SK-N-SH (cell line): ENCODE data around the gene SPRN. TPM values are rescaled to one million over a fixed set of nuclear protein-coding genes. Genes with fewer than 3 reads are reported as not detected.

ENCODE experiments used
- CTCF ChIA-PET: fragments of 300-600, 350-600 bp; formaldehyde crosslinking; extraction: SDS; loops from one replicate; lab custom pipeline; 2021; lab: Yijun Ruan, JAX
- POLR2A ChIA-PET: fragments of 350-600 bp; sonication (Branson Sonifier 250); formaldehyde crosslinking; extraction: SDS; loops from one replicate; lab custom pipeline; 2020; ENCODE audit warnings: antibody characterized with exemption, inconsistent platforms; lab: Yijun Ruan, JAX
- DNase-seq: peaks from one replicate; pipeline ENCODE4 v3.0.0; 2012
- H2AFZ ChIP-seq: fragments of 200-600 bp; sonication (generic); 2 replicates; pipeline ENCODE4 v1.8.1; 2016; ENCODE audit warnings: antibody characterized with exemption, mild to moderate bottlenecking, low read depth
- H3F3A ChIP-seq: fragments of 200-600 bp; sonication (generic); replicated peaks from 2 replicates; pipeline ENCODE3; 2016; ENCODE audit warnings: antibody characterized with exemption, mild to moderate bottlenecking; ENCODE audit not compliant: insufficient read depth
- H3K27ac ChIP-seq, 2 experiments: fragments of 200-500 bp in 1 of 2; fragments of 200-600 bp in 1 of 2; sonication (Bioruptor generic) in 1 of 2; sonication (generic), shearing (Covaris generic) in 1 of 2; 2 replicates each; pipeline versions ENCODE4 v1.5.1 to v1.6.1; 2014 to 2016; ENCODE audit warnings: low read depth in 2 of 2, inconsistent platforms in 1 of 2, low read length in 1 of 2, mild to moderate bottlenecking in 1 of 2, mixed read lengths in 1 of 2
- H3K27me3 ChIP-seq: fragments of 200-600 bp; sonication (generic), shearing (Covaris generic); 2 replicates; pipeline ENCODE4 v1.6.1; 2016; ENCODE audit warnings: mixed run types; ENCODE audit not compliant: insufficient read depth
- H3K36me3 ChIP-seq, 2 experiments: fragments of 200-500 bp in 1 of 2; fragments of 200-600 bp in 1 of 2; sonication (Bioruptor generic) in 1 of 2; sonication (generic) in 1 of 2; replicated peaks in 1 of 2; 2 replicates each; pipeline versions ENCODE3 to v1.5.1; 2014 to 2016; ENCODE audit warnings: low read length in 1 of 2, mild to moderate bottlenecking in 1 of 2; ENCODE audit not compliant: insufficient read depth in 2 of 2, control insufficient read depth in 1 of 2
- H3K4me1 ChIP-seq, 2 experiments: fragments of 200-500 bp in 1 of 2; fragments of 200-600 bp in 1 of 2; sonication (Bioruptor generic) in 1 of 2; sonication (generic), shearing (Covaris generic) in 1 of 2; 2 replicates each; pipeline versions ENCODE4 v1.5.1 to v1.6.1; 2014 to 2016; ENCODE audit warnings: low read depth in 1 of 2, low read length in 1 of 2, mixed run types in 1 of 2; ENCODE audit not compliant: insufficient read depth in 2 of 2, control insufficient read depth in 1 of 2
- H3K4me2 ChIP-seq: fragments of 200-600 bp; sonication (generic), shearing (Covaris generic); 2 replicates; pipeline ENCODE4 v1.6.1; 2017; ENCODE audit warnings: mixed run types
- H3K4me3 ChIP-seq, 2 experiments: fragments of 200-500 bp in 1 of 2; fragments of 200-600 bp in 1 of 2; sonication (Bioruptor generic) in 1 of 2; sonication (generic), shearing (Covaris generic) in 1 of 2; 2 replicates each; pipeline versions ENCODE4 v1.5.1 to v1.8.1; 2014 to 2016; ENCODE audit warnings: low read depth in 2 of 2, inconsistent platforms in 1 of 2, low read length in 1 of 2, mild to moderate bottlenecking in 1 of 2, mixed read lengths in 1 of 2, moderate library complexity in 1 of 2
- H3K79me2 ChIP-seq: fragments of 200-600 bp; sonication (generic); 2 replicates; pipeline ENCODE4 v1.8.1; 2017; ENCODE audit warnings: mild to moderate bottlenecking; ENCODE audit not compliant: insufficient read depth
- H3K9ac ChIP-seq: fragments of 200-600 bp; sonication (generic); 2 replicates; pipeline ENCODE4 v1.6.1; 2017; ENCODE audit warnings: mixed run types
- H3K9me2 ChIP-seq: fragments of 200-600 bp; sonication (generic); 2 replicates; pipeline ENCODE4 v1.6.1; 2017; ENCODE audit warnings: mixed run types
- H3K9me3 ChIP-seq: fragments of 200-600 bp; sonication (generic); 2 replicates; pipeline ENCODE4 v1.6.1; 2017; ENCODE audit warnings: mixed run types, mild to moderate bottlenecking, moderate library complexity
- H4K20me1 ChIP-seq: fragments of 200-600 bp; sonication (generic); 2 replicates; pipeline ENCODE4 v1.6.1; 2017; ENCODE audit warnings: mild to moderate bottlenecking, mixed run types; ENCODE audit not compliant: insufficient read depth
- EZH2phosphoT487 ChIP-seq: fragments of 200-600 bp; sonication (generic); IDR thresholded peaks from 2 replicates; pipeline ENCODE4 v1.6.1; 2017; ENCODE audit warnings: low read depth, mixed run types, mild to moderate bottlenecking, antibody characterized with exemption, moderate library complexity, borderline replicate concordance
- JUND ChIP-seq: IDR thresholded peaks from 2 replicates; pipeline ENCODE4 v1.4.0; 2012
- POLR2AphosphoS5 ChIP-seq: IDR thresholded peaks from 2 replicates; pipeline ENCODE4 v1.6.1; 2012; ENCODE audit warnings: low read depth, low read length
- RFX5 ChIP-seq: IDR thresholded peaks from 2 replicates; pipeline ENCODE4 v1.6.1; 2012; ENCODE audit warnings: mild to moderate bottlenecking, improper control_type of control experiment, low read length
- SMC3 ChIP-seq: IDR thresholded peaks from 2 replicates; pipeline ENCODE4 v1.6.1; 2012; ENCODE audit warnings: low read depth, low read length, improper control_type of control experiment
- TEAD4 ChIP-seq: IDR thresholded peaks from 2 replicates; pipeline ENCODE4 v1.4.0; 2012; ENCODE audit warnings: mild to moderate bottlenecking, borderline replicate concordance; ENCODE audit not compliant: insufficient read depth
- YY1 ChIP-seq: IDR thresholded peaks from 2 replicates; pipeline ENCODE4 v1.4.0; 2012; ENCODE audit warnings: low read depth, mild to moderate bottlenecking
- WGBS: methylation state at CpG from one replicate; pipeline ENCODE4 v1.1.6; 2017; ENCODE audit warnings: low lambda C conversion rate; 5-methylcytosine and 5-hydroxymethylcytosine counted together
- polyA plus RNA-seq, 3 experiments: library from polyadenylated mRNA; depleted of rRNA; stranded (reverse); fragments of >200 nt; gene quantifications; 2 replicates each; pipeline ENCODE4 v1.2.3, GENCODE V29; 2012
- TF ChIP-seq, protein P1 (sequence below): IDR thresholded peaks from 2 replicates; pipeline ENCODE4; 2012
- TF ChIP-seq, protein P2 (sequence below): IDR thresholded peaks from 2 replicates; pipeline ENCODE4 v1.4.0; 2012; ENCODE audit warnings: low read depth
- TF ChIP-seq, protein P3 (sequence below): IDR thresholded peaks from 2 replicates; pipeline ENCODE4 v1.4.0; 2012; ENCODE audit warnings: low read depth, borderline replicate concordance
- TF ChIP-seq, protein P4 (sequence below): fragments of 200-600 bp; sonication (generic); IDR thresholded peaks from 2 replicates; pipeline ENCODE4 v1.6.1; 2017; ENCODE audit warnings: antibody characterized with exemption, mild to moderate bottlenecking, moderate library complexity
- TF ChIP-seq, protein P5 (sequence below): fragments of 150-350 bp; IDR thresholded peaks from 2 replicates; pipeline ENCODE4 v1.6.1; 2017; ENCODE audit warnings: antibody characterized with exemption, low read length, low read depth, borderline replicate concordance

SPRN gene
- polyA plus RNA-seq, 1 of the 3 experiments (the other 2 are of a cell fraction) = 1.2 TPM

DNA sequence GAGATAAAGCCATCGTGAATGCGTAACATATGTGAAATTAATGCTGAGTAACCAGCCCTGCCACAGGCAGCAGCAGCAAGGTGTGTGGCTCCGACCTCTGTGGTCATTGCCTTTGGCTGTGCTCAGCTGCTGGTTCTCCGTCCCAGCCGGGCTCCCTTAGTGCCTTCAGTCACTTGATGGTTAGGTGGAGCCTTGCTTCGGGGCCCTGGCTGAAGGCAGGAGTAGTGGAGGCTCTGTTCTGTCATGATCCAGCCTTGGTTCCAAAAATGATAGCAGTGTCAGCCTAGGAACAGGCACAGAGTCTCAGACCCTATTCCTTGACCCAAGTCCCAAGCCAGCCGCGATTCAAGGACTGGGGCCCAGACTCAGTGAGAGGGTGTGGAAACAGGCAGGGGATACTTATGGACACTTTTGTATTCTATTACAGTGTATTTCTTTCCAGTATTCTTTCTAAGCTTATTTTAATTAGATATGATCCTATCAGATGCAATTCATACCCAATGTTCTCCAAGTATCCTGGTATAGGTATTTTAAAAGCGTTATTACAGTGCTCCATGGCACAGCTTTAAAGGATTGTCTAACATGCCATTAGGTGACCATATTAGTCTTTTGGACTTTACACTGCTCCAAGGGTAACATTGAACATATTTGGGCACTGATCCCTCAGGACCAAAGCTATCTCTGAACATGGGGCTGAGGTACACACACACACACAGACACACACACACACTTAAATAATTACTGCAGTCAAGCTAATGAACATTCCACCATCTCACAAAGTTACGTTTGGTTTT lies 38.3 kb upstream of the SPRN start:
- Histone ChIP-seq H3K9me2 (no peaks in the 10 kb centered on the region), H3K36me3 (no peaks in the 10 kb centered on the region), H3K27ac (no peak overlapping the region), H3K4me3 (no peak overlapping the region), H4K20me1 (no peaks in the 10 kb centered on the region), H3F3A (no peaks in the 10 kb centered on the region), H2AFZ (no peak overlapping the region), H3K4me1 (no peaks in the 10 kb centered on the region), H3K4me2 (no peak overlapping the region), H3K27me3 (no peaks in the 10 kb centered on the region), H3K79me2 (no peaks in the 10 kb centered on the region), H3K9ac (no peak overlapping the region), H3K9me3 (no peaks in the 10 kb centered on the region)
- TF ChIP-seq, protein P1, sequence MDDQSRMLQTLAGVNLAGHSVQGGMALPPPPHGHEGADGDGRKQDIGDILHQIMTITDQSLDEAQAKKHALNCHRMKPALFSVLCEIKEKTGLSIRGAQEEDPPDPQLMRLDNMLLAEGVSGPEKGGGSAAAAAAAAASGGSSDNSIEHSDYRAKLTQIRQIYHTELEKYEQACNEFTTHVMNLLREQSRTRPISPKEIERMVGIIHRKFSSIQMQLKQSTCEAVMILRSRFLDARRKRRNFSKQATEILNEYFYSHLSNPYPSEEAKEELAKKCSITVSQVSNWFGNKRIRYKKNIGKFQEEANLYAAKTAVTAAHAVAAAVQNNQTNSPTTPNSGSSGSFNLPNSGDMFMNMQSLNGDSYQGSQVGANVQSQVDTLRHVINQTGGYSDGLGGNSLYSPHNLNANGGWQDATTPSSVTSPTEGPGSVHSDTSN = no peak
- TF ChIP-seq TEAD4 (no peak), JUND (no peak), POLR2AphosphoS5 (no peak), EZH2phosphoT487 (no peak), YY1 (no peak), RFX5 (no peak), SMC3 (no peak)
- TF ChIP-seq, protein P2, sequence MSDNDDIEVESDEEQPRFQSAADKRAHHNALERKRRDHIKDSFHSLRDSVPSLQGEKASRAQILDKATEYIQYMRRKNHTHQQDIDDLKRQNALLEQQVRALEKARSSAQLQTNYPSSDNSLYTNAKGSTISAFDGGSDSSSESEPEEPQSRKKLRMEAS = no peak
- TF ChIP-seq, protein P3, sequence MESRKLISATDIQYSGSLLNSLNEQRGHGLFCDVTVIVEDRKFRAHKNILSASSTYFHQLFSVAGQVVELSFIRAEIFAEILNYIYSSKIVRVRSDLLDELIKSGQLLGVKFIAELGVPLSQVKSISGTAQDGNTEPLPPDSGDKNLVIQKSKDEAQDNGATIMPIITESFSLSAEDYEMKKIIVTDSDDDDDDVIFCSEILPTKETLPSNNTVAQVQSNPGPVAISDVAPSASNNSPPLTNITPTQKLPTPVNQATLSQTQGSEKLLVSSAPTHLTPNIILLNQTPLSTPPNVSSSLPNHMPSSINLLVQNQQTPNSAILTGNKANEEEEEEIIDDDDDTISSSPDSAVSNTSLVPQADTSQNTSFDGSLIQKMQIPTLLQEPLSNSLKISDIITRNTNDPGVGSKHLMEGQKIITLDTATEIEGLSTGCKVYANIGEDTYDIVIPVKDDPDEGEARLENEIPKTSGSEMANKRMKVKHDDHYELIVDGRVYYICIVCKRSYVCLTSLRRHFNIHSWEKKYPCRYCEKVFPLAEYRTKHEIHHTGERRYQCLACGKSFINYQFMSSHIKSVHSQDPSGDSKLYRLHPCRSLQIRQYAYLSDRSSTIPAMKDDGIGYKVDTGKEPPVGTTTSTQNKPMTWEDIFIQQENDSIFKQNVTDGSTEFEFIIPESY = no peak
- TF ChIP-seq, protein P4, sequence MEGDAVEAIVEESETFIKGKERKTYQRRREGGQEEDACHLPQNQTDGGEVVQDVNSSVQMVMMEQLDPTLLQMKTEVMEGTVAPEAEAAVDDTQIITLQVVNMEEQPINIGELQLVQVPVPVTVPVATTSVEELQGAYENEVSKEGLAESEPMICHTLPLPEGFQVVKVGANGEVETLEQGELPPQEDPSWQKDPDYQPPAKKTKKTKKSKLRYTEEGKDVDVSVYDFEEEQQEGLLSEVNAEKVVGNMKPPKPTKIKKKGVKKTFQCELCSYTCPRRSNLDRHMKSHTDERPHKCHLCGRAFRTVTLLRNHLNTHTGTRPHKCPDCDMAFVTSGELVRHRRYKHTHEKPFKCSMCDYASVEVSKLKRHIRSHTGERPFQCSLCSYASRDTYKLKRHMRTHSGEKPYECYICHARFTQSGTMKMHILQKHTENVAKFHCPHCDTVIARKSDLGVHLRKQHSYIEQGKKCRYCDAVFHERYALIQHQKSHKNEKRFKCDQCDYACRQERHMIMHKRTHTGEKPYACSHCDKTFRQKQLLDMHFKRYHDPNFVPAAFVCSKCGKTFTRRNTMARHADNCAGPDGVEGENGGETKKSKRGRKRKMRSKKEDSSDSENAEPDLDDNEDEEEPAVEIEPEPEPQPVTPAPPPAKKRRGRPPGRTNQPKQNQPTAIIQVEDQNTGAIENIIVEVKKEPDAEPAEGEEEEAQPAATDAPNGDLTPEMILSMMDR = no peak
- TF ChIP-seq, protein P5, sequence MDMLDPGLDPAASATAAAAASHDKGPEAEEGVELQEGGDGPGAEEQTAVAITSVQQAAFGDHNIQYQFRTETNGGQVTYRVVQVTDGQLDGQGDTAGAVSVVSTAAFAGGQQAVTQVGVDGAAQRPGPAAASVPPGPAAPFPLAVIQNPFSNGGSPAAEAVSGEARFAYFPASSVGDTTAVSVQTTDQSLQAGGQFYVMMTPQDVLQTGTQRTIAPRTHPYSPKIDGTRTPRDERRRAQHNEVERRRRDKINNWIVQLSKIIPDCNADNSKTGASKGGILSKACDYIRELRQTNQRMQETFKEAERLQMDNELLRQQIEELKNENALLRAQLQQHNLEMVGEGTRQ = no peak
- ChIA-PET POLR2A (no interaction called here), CTCF (interaction anchor here (1.8 kb wide), 1 partner anchor 9 kb away, joined by 4 read pairs; the partner anchor contains the start of gene SCART1)
- DNase-seq = peak; percentile 4
- WGBS = 26% methylated on average over 9 of the region's 10 CpGs
